Measurements from ENCODE around the gene DPP3.

The DPP3 gene

DNA sequence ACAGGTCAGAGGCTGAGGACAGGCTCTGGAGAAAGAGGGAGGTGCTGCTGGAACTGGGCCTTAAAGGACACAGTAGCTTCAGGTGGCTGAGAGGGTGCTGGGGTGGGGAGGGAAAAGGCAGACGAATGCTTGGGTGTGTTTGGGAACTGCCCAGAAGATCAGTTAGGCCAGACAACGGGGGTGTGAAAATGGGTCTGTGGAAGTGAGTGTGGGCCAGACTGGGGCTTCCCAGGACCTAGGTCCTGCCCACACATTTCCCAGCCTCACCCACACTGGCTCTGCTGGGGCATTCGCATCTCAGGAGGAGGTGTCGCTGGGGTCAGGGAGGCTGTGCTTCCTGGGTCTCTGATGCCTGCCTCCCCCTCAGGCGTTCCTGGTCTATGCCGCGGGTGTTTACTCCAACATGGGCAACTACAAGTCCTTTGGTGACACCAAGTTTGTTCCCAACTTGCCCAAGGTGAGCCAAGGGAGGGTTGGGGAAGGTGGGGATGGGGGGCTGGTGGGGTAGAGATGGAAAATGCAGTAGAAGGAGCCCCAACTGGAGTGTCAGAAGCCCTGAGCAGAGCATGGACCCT is 4.7 kb downstream of the DPP3 start:
- DNase-seq (ENCODE audit: low spot score) = no peak

GRCh38 chr11:66488957-66489356 is 8.7 kb downstream of the DPP3 start:
- DNase-seq (ENCODE audit: low spot score) = no peak

- no peak for DNase-seq (ENCODE audit: low spot score)
Observed at GRCh38 chr11:66489636-66490035, 9.4 kb downstream of the DPP3 start.

DNA sequence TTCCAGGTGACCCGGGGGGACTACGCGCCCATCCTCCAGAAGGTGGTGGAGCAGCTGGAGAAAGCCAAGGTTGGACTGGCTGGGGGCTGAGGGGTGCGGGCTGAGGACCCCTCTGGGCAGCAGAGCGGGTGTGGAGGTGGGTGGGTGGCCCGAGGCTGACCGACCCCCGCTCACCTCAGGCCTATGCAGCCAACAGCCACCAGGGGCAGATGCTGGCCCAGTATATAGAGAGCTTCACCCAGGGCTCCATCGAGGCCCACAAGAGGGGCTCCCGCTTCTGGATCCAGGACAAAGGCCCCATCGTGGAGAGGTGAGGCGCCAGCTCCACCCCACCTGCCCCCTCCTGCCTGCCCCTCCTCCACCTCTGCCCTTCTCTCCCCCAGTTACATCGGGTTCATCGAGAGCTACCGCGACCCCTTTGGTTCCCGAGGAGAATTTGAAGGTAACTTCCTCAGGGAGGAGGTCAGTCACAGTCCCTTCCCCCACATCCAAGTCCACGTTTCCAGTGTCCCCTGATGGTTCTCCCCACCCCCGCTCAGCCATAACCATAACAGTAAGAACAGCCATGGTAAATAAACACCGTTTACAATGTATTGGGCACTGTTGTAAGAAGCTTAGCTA is 11.2 kb downstream of the DPP3 start:
- no peak for DNase-seq (ENCODE audit: low spot score)

GRCh38 chr11:66492161-66492865 is 12.1 kb downstream of the DPP3 start:
- no peak for DNase-seq (ENCODE audit: low spot score)

- no peak for DNase-seq (ENCODE audit: low spot score)
Observed at GRCh38 chr11:66493130-66493529, 12.9 kb downstream of the DPP3 start.

- DNase-seq (ENCODE audit: low spot score) = no peak
Observed at GRCh38 chr11:66494458-66494857, 14.2 kb downstream of the DPP3 start.

- DNase-seq (ENCODE audit: low spot score) = no peak
Observed at GRCh38 chr11:66494935-66495334, 14.7 kb downstream of the DPP3 start.

DNA sequence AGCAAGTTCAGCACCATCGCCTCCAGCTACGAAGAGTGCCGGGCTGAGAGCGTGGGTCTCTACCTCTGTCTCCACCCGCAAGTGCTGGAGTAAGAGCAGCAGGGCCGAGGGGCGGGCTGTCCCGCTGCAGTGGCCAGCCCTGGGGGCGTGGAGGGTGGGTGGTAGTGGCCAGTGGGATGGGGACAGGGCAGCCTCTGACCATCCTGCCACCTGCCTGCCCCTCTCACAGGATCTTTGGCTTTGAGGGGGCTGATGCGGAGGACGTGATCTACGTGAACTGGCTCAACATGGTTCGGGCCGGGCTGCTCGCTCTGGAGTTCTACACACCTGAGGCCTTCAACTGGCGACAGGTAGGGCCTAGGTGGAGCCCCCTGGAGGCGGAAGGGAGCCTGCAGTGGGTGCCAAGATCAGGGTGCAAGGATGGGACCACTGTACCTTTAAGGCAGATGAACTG is 15.2 kb downstream of the DPP3 start:
- no peak for DNase-seq (ENCODE audit: low spot score)

DNA sequence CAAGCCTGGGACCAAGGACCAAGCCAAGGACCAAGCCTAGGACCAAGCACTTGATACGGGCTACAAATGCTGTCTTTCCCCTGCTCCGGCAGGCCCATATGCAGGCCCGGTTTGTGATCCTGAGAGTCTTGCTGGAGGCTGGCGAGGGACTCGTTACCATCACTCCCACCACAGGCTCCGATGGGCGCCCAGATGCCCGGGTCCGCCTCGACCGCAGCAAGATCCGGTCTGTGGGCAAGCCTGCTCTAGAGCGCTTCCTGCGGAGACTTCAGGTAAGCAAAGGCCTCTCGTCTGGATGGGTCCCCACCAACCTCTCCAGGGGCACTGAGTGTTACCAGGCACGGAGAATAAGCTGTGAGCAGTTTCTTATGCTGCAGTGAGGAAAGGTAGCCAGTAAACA is 17.0 kb downstream of the DPP3 start:
- no peak for DNase-seq (ENCODE audit: low spot score)

DNA sequence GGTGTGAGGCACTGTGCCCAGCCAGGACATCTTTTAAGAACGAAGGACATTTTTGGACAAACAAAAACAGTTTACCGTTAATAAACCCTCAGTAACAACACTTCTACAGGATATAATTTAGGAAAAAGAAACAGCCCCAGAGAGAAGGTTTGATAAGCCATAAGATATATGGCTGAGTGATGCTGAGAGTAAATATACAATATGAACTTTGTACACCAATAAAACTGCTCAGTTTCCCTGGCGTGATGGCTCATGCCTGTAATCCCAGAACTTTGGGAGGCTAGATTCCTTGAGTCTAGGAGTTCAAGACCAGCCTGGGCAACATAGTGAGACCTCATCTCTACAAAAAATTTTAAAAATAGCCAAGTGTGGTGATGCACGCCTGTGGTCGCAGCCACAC is 18.3 kb downstream of the DPP3 start:
- DNase-seq (ENCODE audit: low spot score) = no peak

DNA sequence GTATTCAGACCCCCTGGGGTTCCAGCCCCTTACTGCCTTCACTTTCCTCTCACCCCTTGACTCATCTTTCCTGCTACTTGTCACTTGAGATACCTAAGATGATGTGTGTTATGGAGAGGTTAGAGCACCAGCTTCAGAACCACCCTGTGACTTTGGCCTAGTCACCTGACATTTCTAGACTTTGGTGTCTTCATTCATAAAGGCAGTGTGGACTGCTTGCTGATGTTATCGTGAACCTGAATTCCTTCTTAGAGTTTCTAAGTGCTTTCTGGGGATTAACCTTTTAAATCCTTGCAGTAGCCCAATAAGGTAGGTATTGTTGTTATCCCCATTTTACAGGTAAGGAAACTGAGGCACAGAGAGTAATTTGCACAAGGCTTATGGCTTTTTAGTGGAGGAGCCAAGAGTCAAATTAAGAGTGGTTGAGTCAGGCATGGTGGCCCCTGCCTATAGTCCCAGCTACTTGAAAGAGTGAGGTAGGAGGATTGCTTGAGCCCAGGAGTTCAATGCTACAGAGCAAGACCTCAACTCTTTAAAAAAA is 25.1 kb downstream of the DPP3 start:
- DNase-seq (ENCODE audit: low spot score) = no peak

GRCh38 chr11:66509131-66509561 is 28.9 kb downstream of the DPP3 start:
- DNase-seq (ENCODE audit: low spot score) = no peak

DNA sequence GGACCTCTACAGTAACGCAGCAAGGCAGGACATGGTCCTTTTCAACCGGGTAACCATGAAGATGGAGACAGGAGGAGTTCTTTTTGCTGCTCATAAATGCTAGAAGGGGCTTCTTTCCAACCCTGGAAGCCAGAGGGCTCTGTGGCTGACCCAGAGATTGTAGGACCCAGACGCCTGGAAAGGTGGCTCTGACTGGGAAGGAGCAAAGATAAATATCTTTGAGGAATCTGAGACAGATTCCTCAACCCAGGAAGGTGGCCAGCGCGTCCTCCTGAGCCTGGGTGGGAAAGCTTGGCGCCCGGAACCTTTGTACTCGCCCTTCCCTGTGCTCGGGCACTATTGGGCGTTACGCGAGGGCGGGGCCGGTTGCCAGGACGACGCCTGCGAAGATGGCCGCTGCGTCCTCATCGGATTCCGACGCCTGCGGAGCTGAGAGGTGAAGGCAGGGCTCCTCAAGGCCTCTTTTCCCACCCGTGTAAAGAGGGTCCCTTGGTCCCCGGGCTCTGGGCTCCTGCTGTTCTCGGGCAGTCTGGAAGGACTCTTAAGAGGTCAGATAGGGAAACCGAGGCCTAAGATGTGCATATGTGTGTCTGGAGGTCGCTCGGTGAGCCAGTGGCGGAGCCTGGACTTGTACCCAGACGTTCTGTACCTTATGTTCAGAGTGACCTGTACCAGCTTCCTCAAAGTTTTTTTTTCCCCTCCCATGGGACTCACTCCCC is 30.2 kb downstream of the DPP3 start, which contains the start of gene BBS1:
Gene BBS1 (plus strand): TSS at position 365 of the 719 bp plus-strand sequence. CDS start 25 bp downstream, at position 390.
- DNase-seq (ENCODE audit: low spot score) = peak; percentile 82

DNA sequence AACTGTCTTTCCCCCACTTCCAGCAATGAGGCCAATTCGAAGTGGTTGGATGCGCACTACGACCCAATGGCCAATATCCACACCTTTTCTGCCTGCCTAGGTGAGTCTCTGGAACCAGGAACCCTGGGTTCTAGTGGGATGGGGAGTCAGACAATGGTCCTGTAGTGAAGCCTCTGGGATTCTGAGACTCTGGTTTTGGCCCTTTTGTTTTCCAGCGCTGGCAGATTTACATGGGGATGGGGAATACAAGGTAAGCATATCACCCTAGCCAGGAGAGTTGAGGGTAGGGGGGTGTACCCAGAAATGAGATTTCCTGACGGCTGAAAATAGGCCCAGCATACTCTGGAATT is 30.7 kb downstream of the DPP3 start:
- no peak for DNase-seq (ENCODE audit: low spot score)

GRCh38 chr11:66523611-66524010 is 43.4 kb downstream of the DPP3 start:
- DNase-seq (ENCODE audit: low spot score) = no peak

GRCh38 chr11:66524304-66525040 is 44.2 kb downstream of the DPP3 start:
- DNase-seq (ENCODE audit: low spot score) = no peak

GRCh38 chr11:66529069-66529468 is 48.8 kb downstream of the DPP3 start:
- DNase-seq (ENCODE audit: low spot score) = no peak

- no peak for DNase-seq (ENCODE audit: low spot score)
Observed at GRCh38 chr11:66529655-66530054, 49.4 kb downstream of the DPP3 start.

- no peak for DNase-seq (ENCODE audit: low spot score)
Observed at GRCh38 chr11:66530927-66531709, 50.9 kb downstream of the DPP3 start.

- no peak for DNase-seq (ENCODE audit: low spot score)
Observed at GRCh38 chr11:66531841-66532240, 51.6 kb downstream of the DPP3 start.
